Body of pancreas (tissue), 4 donors: ENCODE data around the gene RPGRIP1L. TPM values are rescaled to one million over a fixed set of nuclear protein-coding genes. Genes with fewer than 3 reads are reported as not detected.

Source experiments
- ATAC-seq: fragments of 150-250 bp; one replicate; pipeline ENCODE4 v1.9.1; 2016
- DNase-seq, 4 donors: peaks; one replicate each; pipeline ENCODE4 v3.0.0-alpha.2; 2019
- H3K27ac ChIP-seq, 4 donors: fragments of 200-600 bp; sonication (generic); 1 replicate in 3 of 4; 2 replicates in 1 of 4; pipeline versions ENCODE4 v1.5.1 to v1.6.1; 2016 to 2019; ENCODE audit warnings: mild to moderate bottlenecking in 1 of 4, mixed read lengths in 1 of 4, moderate library complexity in 1 of 4
- H3K27me3 ChIP-seq, 2 donors: fragments of 200-600 bp; sonication (generic); one replicate each; pipeline ENCODE4 v1.6.0; 2016; ENCODE audit warnings: mild to moderate bottlenecking in 1 of 2
- H3K36me3 ChIP-seq, 2 donors: fragments of 200-600 bp; sonication (generic); replicated peaks in 1 of 2; 2 replicates each; pipeline ENCODE4 v1.5.1; 2016; ENCODE audit warnings: low read depth in 2 of 2; ENCODE audit not compliant: insufficient read depth in 1 of 2
- H3K4me1 ChIP-seq: fragments of 200-600 bp; sonication (generic); one replicate; pipeline ENCODE4 v1.6.0; 2016
- H3K4me3 ChIP-seq, 2 donors: fragments of 200-600 bp; sonication (generic); 1 replicate in 1 of 2; 2 replicates in 1 of 2; pipeline ENCODE4 v1.5.1; 2016 to 2019
- H3K9me3 ChIP-seq, 3 donors: fragments of 200-600 bp; sonication (generic); 1 replicate in 2 of 3; 2 replicates in 1 of 3; pipeline ENCODE4 v1.5.1; 2016
- CTCF ChIP-seq, 7 experiments: fragments of 450-650 bp in 4 of 7; fragments of 200-600 bp in 3 of 7; sonication (generic) in 3 of 7; IDR thresholded peaks; one replicate each; pipeline ENCODE4 v1.5.1; 2016 to 2019; ENCODE audit warnings: antibody characterized with exemption in 7 of 7
- POLR2A ChIP-seq, 3 donors: fragments of 450-650 bp; IDR thresholded peaks; one replicate each; pipeline ENCODE4 v1.6.1; 2016; ENCODE audit warnings: antibody characterized with exemption in 3 of 3, mild to moderate bottlenecking in 2 of 3
- WGBS, 2 donors: methylation state at CpG; one replicate each; pipeline ENCODE4 v1.1.5; 2017; 5-methylcytosine and 5-hydroxymethylcytosine counted together
- intact Hi-C: fragments of 100-400 bp; cut with DNase I; formaldehyde crosslinking; loops from one replicate; pipeline ENCODE4 v1.15.1; 2023
- total RNA-seq, 2 donors: library from RNA; depleted of rRNA; stranded (reverse); fragments of >200 nt; gene quantifications; one replicate each; pipeline ENCODE4 v1.1.0, GENCODE V29; 2016

RPGRIP1L gene
- total RNA-seq, 2 donors from 2014 or later = 2.9 to 4.3 TPM

GRCh38 chr16:53566552-53567245 lies 137.0 kb downstream of the RPGRIP1L start:
- Histone ChIP-seq H3K36me3 (no peaks in the 10 kb centered on the region), H3K27ac (no peak overlapping the region), H3K9me3 (no peaks in the 10 kb centered on the region), H3K27me3 (no peaks in the 10 kb centered on the region), H3K4me3 (no peak overlapping the region), H3K4me1 (no peaks in the 10 kb centered on the region)
- intact Hi-C loops = no loop called here
- no peak for TF ChIP-seq POLR2A (IDR thresholded peaks at IDR 0.05)
- no peak for TF ChIP-seq CTCF (IDR thresholded peaks at IDR 0.05)
- DNase-seq = no peak
- no peak for ATAC-seq
- WGBS, 2 donors = 66 to 71% methylated on average over 5 of the region's 5 CpGs

- DNase-seq (no peak), ATAC-seq (no peak)
- Histone ChIP-seq H3K4me1 (no peaks in the 10 kb centered on the region), H3K9me3 (no peaks in the 10 kb centered on the region), H3K36me3 (no peaks in the 10 kb centered on the region), H3K4me3 (no peak overlapping the region), H3K27ac (no peak overlapping the region), H3K27me3 (no peaks in the 10 kb centered on the region)
- intact Hi-C loops = no loop called here
- 78 to 79% methylated on average over 7 to 8 of the region's 8 CpGs for WGBS, 2 donors
- TF ChIP-seq POLR2A (IDR thresholded peaks at IDR 0.05) = no peak
These were observed 138.3 kb downstream of the RPGRIP1L start for GRCh38 chr16:53565296-53565863.

- WGBS, 2 donors = 78 to 90% methylated on average over 4 of the region's 4 CpGs
- no peaks in the 10 kb centered on the region for H3K36me3 ChIP-seq
These were observed 140.2 kb downstream of the RPGRIP1L start for GRCh38 chr16:53563426-53563825.

DNA sequence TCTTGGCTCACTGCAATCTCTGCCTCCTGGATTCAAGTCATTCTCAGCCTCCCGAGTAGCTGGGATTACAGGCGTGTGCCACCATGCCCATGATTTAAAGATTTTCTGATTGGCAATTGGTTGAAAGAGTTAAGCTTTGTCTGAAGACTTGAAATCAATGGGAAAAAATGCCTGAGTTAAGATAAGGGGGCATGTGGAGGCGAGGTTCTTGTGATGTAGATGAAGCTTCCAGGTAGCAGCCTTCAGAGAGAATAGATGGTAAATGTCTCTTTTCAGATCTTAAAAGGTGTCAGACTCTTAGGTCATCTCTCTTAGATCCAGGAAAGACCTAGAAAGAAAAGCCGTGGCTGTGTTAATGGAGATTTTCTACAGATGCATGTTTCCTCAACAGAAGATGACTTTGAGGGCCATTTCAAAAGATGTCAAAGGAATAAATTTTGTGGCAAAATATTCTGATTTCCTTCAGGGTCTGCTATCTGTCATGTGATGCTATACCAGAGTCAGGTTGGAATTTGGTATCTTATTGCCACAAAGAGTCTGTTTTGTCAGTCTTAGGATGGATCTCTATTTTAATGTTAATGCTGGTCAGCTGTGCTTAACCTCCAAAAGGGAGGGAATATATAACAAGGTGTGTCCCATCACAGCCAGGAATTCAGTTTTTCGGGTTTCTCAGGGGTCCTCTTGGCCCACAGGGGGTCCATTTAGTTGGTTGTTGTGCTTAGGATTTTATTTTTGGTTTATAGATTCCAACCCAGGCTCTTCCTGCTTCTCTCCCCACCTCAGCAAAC lies 142.4 kb downstream of the RPGRIP1L start:
- no peak for DNase-seq
- Histone ChIP-seq H3K9me3 (no peaks in the 10 kb centered on the region), H3K27me3 (no peaks in the 10 kb centered on the region), H3K36me3 (no peaks in the 10 kb centered on the region), H3K4me1 (no peaks in the 10 kb centered on the region), H3K4me3 (no peak overlapping the region), H3K27ac (no peak overlapping the region)
- WGBS, 2 donors = 70 to 78% methylated on average over 5 of the region's 5 CpGs
- no peak for TF ChIP-seq POLR2A (IDR thresholded peaks at IDR 0.05)
- no peak for TF ChIP-seq CTCF (IDR thresholded peaks at IDR 0.05)
- ATAC-seq = no peak
- intact Hi-C loops = no loop called here

More at GRCh38 chr16:53563426-53563825, 140.2 kb downstream of the RPGRIP1L start:
- DNase-seq = no peak
- no peak for TF ChIP-seq POLR2A (IDR thresholded peaks at IDR 0.05)
- no peak for TF ChIP-seq CTCF (IDR thresholded peaks at IDR 0.05)
- H3K27ac ChIP-seq = no peak overlapping the region
- no peak for ATAC-seq
- H3K9me3 ChIP-seq = no peaks in the 10 kb centered on the region
- intact Hi-C loops = no loop called here
- no peak overlapping the region for H3K4me3 ChIP-seq
- H3K4me1 ChIP-seq = no peaks in the 10 kb centered on the region
- H3K27me3 ChIP-seq = no peaks in the 10 kb centered on the region

DNA sequence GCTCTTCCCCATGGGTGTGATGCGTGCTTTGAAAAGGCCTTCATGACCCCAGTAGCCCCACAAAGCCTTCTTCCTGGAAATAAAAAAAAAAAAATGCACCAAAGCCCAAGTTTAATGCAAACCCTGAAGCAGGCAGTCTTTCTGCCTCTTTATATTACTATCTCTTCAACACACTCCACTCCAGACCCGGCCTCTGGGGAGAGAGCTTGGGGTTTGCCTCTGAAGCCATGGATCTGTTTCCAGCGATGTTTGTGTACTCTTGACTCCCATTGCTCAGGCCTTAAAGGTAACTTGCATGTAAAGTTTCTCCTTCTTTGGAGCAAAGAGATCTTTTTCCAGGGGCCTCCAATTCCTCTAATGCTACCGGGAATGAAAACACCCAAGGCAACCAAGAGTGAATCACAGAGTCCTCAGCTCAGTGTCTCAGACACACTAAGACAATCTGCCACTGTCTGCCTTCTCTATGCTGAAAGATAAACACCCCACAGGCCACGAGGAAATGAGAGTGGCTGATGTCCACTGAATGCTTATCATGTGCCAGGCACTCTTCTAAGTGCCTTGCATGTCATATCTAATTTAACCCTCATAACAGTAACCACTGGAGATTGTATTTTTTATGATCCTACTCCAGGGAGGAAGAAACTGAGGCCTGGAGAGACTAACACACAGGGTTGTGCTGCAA lies 144.2 kb downstream of the RPGRIP1L start:
- intact Hi-C loops = no loop called here
- DNase-seq (no peak), ATAC-seq (no peak)
- Histone ChIP-seq H3K4me3 (no peak overlapping the region), H3K27me3 (no peaks in the 10 kb centered on the region), H3K27ac (no peak overlapping the region), H3K9me3 (no peaks in the 10 kb centered on the region), H3K4me1 (no peaks in the 10 kb centered on the region), H3K36me3 (no peaks in the 10 kb centered on the region)
- WGBS, 2 donors = 72 to 85% methylated on average over 5 of the region's 5 CpGs
- TF ChIP-seq POLR2A (IDR thresholded peaks at IDR 0.05) = no peak
- no peak for TF ChIP-seq CTCF (IDR thresholded peaks at IDR 0.05)
